KMS-11 (cell line): ENCODE measurements around the gene B4GALNT3.

Experiments
- H2AFZ ChIP-seq: fragments of 200-600 bp; sonication (generic); 2 replicates; pipeline ENCODE4 v1.6.1; 2016; ENCODE audit warnings: antibody characterized with exemption, mixed run types, low read depth
- H3K27ac ChIP-seq: fragments of 200-600 bp; sonication (generic); 2 replicates; pipeline ENCODE4 v1.6.1; 2016; ENCODE audit warnings: mild to moderate bottlenecking, mixed run types
- H3K27me3 ChIP-seq: fragments of 200-600 bp; sonication (generic); 2 replicates; pipeline ENCODE4 v1.6.1; 2017; ENCODE audit warnings: mild to moderate bottlenecking, low read depth, mixed run types, moderate library complexity; ENCODE audit not compliant: insufficient read depth
- H3K36me3 ChIP-seq: fragments of 200-600 bp; sonication (generic); 2 replicates; pipeline ENCODE4 v1.6.1; 2017; ENCODE audit warnings: mild to moderate bottlenecking, mixed run types; ENCODE audit not compliant: insufficient read depth
- H3K4me1 ChIP-seq: fragments of 200-600 bp; sonication (generic); 2 replicates; pipeline ENCODE4 v1.6.1; 2016; ENCODE audit warnings: mild to moderate bottlenecking, low read depth, mixed run types; ENCODE audit not compliant: poor library complexity, severe bottlenecking
- H3K4me2 ChIP-seq: fragments of 200-600 bp; sonication (generic); 2 replicates; pipeline ENCODE4 v1.7.0; 2016; ENCODE audit warnings: mild to moderate bottlenecking, mixed run types
- H3K4me3 ChIP-seq: fragments of 200-600 bp; sonication (generic); IDR thresholded peaks from 2 replicates; pipeline ENCODE4 v1.6.1; 2017; ENCODE audit warnings: low read depth, low read length, mixed read lengths; ENCODE audit not compliant: insufficient read depth
- H3K79me2 ChIP-seq: fragments of 200-600 bp; sonication (generic); 2 replicates; pipeline ENCODE4 v1.6.1; 2016; ENCODE audit warnings: low read depth, mixed run types; ENCODE audit not compliant: insufficient read depth
- H3K9ac ChIP-seq: fragments of 200-600 bp; sonication (generic); 2 replicates; pipeline ENCODE4 v1.6.1; 2016; ENCODE audit warnings: mild to moderate bottlenecking, mixed run types
- H4K20me1 ChIP-seq: fragments of 200-600 bp; sonication (generic); 2 replicates; pipeline ENCODE4 v1.6.1; 2016; ENCODE audit warnings: mild to moderate bottlenecking, mixed run types; ENCODE audit not compliant: insufficient read depth
- TF ChIP-seq, protein P1 (sequence below): fragments of 200-600 bp; sonication (generic); conservative IDR thresholded peaks from 2 replicates; pipeline ENCODE4 v1.6.1; 2017; ENCODE audit warnings: low read depth, mild to moderate bottlenecking, antibody characterized with exemption, low read length, moderate library complexity, mixed read lengths

B4GALNT3 gene

GRCh38 chr12:599756-600155 is 140.0 kb downstream of the B4GALNT3 start:
- Histone ChIP-seq H3K27me3 (no peaks in the 10 kb centered on the region), H2AFZ (no peak overlapping the region), H3K4me3 (no peak overlapping the region), H3K9ac (no peak overlapping the region), H3K4me2 (no peak overlapping the region), H3K79me2 (no peaks in the 10 kb centered on the region), H3K36me3 (no peaks in the 10 kb centered on the region), H3K27ac (no peak overlapping the region), H3K4me1 (no peaks in the 10 kb centered on the region), H4K20me1 (no peaks in the 10 kb centered on the region)
- TF ChIP-seq, protein P1, sequence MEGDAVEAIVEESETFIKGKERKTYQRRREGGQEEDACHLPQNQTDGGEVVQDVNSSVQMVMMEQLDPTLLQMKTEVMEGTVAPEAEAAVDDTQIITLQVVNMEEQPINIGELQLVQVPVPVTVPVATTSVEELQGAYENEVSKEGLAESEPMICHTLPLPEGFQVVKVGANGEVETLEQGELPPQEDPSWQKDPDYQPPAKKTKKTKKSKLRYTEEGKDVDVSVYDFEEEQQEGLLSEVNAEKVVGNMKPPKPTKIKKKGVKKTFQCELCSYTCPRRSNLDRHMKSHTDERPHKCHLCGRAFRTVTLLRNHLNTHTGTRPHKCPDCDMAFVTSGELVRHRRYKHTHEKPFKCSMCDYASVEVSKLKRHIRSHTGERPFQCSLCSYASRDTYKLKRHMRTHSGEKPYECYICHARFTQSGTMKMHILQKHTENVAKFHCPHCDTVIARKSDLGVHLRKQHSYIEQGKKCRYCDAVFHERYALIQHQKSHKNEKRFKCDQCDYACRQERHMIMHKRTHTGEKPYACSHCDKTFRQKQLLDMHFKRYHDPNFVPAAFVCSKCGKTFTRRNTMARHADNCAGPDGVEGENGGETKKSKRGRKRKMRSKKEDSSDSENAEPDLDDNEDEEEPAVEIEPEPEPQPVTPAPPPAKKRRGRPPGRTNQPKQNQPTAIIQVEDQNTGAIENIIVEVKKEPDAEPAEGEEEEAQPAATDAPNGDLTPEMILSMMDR = no peak

- H3K27me3 ChIP-seq = no peaks in the 10 kb centered on the region
- H3K79me2 ChIP-seq = no peaks in the 10 kb centered on the region
- H3K36me3 ChIP-seq = no peaks in the 10 kb centered on the region
- H3K27ac ChIP-seq = no peak overlapping the region
- TF ChIP-seq, protein P1 = no peak
- H2AFZ ChIP-seq = no peak overlapping the region
- H3K4me2 ChIP-seq = no peak overlapping the region
- no peaks in the 10 kb centered on the region for H4K20me1 ChIP-seq
- no peak overlapping the region for H3K4me3 ChIP-seq
- H3K9ac ChIP-seq = no peak overlapping the region
- no peaks in the 10 kb centered on the region for H3K4me1 ChIP-seq
These were observed 142.4 kb downstream of the B4GALNT3 start for GRCh38 chr12:601976-602699.

- no peak overlapping the region for H2AFZ ChIP-seq
- no peak overlapping the region for H3K27ac ChIP-seq
- H3K4me3 ChIP-seq = no peak overlapping the region
- H3K4me1 ChIP-seq = no peaks in the 10 kb centered on the region
- no peak overlapping the region for H3K9ac ChIP-seq
- H3K4me2 ChIP-seq = no peak overlapping the region
- no peaks in the 10 kb centered on the region for H3K79me2 ChIP-seq
- H4K20me1 ChIP-seq = no peaks in the 10 kb centered on the region
- no peaks in the 10 kb centered on the region for H3K36me3 ChIP-seq
- TF ChIP-seq, protein P1 = no peak
- H3K27me3 ChIP-seq = no peaks in the 10 kb centered on the region
These were observed 142.9 kb downstream of the B4GALNT3 start for GRCh38 chr12:602700-603068.

DNA sequence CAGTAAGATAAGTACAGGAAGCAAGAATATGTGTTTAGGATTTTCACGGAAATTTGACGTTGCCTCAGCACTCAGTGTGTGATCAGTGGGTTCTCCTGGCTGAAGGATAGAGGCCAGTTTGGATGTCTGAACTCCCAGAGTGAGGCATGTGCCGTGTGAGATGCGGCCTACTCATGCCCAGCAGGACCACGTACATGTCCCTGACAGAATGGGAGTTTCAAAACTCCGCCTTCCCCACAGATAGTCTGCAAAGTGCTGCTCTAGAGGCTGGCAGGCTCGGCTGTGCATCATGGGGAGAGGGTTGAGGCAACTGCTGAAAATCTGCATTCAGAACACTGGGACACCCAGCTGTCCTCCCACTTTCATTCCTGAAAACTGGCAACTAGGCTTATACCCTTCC is 145.2 kb downstream of the B4GALNT3 start:
- Histone ChIP-seq H3K79me2 (no peaks in the 10 kb centered on the region), H3K27ac (no peak overlapping the region), H3K9ac (no peak overlapping the region), H3K27me3 (no peaks in the 10 kb centered on the region), H3K4me2 (no peak overlapping the region), H4K20me1 (no peaks in the 10 kb centered on the region), H2AFZ (no peak overlapping the region), H3K4me1 (no peaks in the 10 kb centered on the region), H3K36me3 (no peaks in the 10 kb centered on the region), H3K4me3 (no peak overlapping the region)
- TF ChIP-seq, protein P1 = no peak
